ENCODE measurements around the gene UGT1A10.
A peak's percentile ranks its signal among the peaks of the same experiment; 100 is the strongest.

UGT1A10 gene

DNA sequence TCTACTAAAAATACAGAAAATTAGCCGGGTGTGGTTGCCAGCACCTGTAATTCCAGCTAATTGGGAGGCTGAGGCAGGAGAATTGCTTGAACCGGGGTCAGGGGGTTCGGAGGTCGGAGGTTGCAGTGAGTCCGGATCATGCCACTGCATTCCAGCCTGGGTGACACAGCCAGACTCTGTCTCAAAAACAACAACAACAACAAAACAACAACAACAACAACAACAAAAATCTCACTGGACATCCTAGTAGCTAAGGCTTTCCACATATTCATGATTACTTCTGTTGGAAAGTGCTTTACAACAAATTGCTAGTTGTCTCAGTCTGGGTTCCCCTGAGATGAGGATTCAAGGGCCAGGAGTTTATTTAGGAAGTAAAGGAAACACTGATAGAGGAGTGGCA lies 137.6 kb downstream of the UGT1A10 start:
- DNase-seq (ENCODE audit: low read depth): no peak

DNA sequence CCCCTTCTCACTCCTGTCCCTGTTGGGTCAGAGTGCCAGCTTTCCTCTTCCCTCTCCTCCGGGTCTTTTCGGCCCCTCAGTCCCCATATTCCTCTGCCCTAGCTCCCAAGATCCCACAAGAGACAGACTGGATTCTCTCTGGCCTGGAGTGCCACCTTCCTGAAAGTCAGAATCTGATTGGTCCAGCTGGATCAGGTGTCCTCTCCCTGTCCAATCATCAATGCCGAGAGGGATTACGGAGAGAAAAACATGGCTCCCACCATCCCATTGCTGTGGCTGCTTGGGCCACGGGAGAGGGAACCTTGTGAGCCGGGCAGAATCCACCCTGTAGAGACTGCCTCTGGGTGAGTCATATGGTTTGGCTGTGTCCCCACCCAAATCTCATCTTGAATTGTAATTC lies 139.2 kb downstream of the UGT1A10 start:
- DNase-seq (ENCODE audit: low read depth): no peak

GRCh38 chr2:233778030-233778429 lies 141.8 kb downstream of the UGT1A10 start, which contains the start of gene MROH2A:
Gene MROH2A (plus strand): TSS chr2:233778330. CDS start chr2:233779359, 1,029 bp downstream.
- DNase-seq (ENCODE audit: low read depth): no peak

DNA sequence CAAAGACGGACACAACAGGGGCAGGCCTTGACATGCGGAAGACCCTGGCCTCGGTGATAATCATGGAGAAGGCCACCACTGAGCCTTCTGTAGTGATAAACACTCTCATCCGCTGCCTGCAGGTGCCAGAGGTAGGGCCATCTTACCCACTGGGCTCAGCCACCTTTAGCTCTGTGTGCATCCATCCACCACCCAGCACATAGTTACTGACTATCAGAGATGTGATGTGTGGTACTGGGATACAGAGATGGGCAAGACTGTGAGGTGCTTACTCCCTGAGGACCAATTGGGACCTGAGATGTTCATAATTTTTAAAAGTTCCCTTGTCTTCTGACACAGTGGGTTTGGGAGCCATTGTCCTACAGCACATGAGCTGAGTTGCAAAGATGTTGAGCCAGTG lies 143.5 kb downstream of the UGT1A10 start:
- no peak for DNase-seq (ENCODE audit: low read depth)

DNA sequence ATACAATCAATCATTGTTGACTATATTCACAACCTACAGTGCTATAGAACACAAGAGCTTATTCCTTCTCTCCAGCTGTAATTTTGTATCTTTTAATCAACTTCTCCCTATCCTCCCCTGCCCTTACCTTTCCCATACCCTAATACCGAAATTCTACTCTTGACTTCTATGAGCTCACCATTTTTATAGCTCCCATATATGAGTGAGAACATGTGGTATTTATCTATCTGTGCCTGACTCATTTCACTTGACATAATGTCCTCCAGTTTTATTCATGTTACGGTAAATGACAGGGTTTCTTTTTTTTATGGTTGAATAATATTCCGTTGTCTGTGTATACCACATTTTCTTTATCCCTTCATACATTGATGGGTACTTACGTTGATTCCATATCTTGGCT lies 144.5 kb downstream of the UGT1A10 start:
- no peak for DNase-seq (ENCODE audit: low read depth)

- no peak for DNase-seq (ENCODE audit: low read depth)
These were observed 153.3 kb downstream of the UGT1A10 start for GRCh38 chr2:233789554-233789953.

DNA sequence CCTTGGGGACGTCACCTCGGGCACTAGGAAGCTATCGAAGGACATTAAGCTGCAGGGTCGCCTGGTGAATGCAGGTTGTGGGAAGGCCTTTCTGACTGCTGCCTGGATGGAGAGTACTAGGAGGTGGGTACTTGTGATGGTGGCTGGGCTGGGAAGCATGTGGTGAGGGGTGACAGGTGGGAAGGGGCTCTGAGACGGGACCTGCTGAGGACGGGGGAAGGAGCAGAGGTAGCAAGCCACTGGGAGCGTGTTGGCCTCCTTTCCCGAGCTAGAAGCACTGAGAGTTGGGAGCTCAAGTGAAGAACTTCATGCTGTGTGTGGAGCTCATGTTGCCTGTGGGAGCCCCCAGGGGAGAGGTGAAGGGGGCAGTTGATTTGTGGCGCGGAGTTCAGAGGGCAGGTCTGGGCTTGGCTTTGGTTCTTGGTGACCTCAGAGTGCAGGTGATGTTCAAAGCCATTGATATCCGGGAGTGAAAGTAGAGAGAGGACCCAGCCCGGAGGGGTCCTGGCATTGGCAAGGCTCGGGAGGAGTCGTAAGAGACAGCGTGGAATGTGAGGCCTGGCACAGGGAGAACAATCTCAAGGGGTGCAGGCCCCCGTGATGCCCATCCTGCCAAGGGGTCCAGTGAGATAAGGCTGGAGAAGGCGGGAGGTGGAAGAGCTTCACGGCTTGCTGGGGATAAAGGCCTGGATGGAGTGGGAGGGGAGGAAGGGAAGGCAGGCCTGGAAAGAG lies 155.1 kb downstream of the UGT1A10 start:
- DNase-seq (ENCODE audit: low read depth): no peak

DNA sequence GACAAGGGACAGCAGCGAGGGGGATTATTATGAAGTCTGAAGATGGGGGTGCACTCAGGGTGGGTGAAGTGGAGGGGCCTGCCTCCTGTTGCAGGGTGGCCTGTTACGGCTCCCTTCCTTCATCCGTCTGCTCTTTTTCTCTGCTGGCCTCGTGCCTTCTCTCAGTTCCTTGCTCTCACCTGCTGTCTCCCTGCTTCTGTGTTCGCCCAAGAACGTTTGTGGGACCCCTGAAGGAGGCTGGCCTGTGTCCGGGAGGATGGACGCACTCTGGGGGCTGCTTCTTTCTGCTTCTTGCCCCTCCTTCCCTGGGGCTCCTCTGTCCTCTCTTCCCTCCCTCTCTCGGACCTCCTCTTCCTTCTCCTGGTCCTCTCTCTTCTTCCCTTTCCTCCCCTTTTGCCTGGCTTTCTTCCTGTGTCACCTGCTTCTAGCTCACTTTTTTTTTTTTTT lies 155.7 kb downstream of the UGT1A10 start:
- no peak for DNase-seq (ENCODE audit: low read depth)

DNA sequence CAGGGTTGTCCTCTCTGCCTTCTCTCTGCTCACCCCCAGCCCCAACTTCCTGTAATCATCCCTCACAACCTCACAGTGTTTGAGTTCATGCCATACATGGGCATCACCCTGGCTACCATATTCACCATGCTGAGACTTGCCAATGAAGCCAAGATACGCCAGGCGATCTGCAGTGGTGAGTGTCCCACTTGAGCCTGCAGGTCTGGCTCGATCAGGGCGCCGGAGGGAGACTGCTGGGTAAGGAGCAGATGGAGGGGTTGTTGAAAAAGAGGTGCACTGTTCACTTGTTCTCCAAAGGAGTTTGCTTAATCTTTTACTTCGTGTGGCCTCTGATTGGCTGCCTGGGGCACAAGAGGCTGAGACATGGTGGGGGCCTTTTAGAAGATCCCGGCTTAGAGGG lies 156.5 kb downstream of the UGT1A10 start:
- no peak for DNase-seq (ENCODE audit: low read depth)

DNA sequence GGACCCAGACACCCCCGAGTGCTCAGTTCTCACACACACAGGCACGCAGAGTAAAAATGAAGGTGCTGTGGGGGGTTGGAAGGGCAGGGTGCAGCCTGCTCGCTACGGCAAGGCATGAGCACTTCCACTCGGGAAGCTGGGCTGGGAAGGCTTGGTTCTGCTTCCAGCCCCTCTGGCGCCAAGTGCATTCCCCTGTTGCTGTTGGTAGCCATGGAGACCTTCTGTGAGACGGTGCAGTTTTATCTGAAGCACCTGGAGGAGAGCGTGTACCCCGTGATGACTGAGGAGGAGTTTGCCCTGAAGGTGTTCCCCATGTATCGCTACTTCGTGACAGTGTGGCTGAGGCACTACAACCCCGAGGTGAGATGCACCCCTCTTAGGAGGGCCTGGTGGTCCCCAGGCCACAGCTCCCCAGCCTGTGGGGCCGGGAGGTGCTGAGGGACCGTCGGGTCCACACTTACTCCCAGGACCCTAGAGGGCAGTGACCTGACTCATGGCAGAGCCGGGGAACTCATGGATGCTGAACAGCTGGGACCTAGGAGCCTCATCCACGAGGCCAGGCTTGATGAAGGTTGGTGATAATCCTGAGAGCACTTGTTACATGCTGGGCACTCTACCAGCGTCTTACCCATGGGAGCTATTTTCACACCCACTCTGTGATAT lies 157.3 kb downstream of the UGT1A10 start:
- DNase-seq (ENCODE audit: low read depth): no peak

GRCh38 chr2:233794128-233794658 lies 157.9 kb downstream of the UGT1A10 start:
- DNase-seq (ENCODE audit: low read depth): no peak

DNA sequence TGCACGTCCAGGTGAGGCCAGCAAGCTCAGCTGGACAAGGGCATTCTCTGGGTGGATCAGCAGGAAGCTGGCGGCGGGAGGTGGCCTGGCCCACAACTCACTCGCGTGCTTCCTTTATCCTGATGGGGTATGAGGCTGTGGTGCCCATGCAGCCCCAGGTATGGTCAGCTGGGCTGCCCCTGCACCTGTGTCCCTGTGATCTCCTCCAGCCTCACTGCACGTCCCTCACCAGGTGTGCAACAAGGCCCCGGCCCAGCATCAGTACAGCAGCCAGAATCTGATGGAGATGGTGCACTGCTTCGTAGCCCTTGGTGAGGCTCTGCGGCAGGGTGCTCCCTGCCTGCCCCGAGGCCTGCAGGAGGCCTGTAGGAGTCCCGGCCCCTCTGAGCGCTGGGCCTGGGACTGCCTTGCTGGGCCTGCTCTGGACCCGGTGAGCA lies 159.5 kb downstream of the UGT1A10 start:
- DNase-seq (ENCODE audit: low read depth): no peak

DNA sequence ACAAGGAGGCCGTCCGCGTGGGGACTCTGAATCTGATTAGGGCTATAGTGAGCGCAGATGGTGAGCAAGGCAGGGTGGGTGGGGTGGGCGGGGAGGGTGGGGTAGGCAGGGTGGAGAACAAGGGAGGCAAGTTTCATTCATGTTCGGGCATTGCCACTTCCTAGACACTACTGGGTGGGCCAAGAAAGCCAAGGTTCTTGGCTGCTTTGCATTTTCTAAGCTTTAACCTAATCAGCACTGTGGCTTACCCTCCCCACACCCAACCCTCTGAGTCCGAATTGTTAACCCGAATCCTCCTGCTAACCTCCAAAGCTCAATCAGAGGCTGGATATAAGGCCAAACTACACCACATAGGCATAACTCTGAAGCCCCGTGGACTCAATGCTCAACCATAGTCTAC lies 160.0 kb downstream of the UGT1A10 start:
- no peak for DNase-seq (ENCODE audit: low read depth)

GRCh38 chr2:233798335-233799086 lies 162.3 kb downstream of the UGT1A10 start:
- no peak for DNase-seq (ENCODE audit: low read depth)

- DNase-seq (ENCODE audit: low read depth): no peak
These were observed 162.9 kb downstream of the UGT1A10 start for GRCh38 chr2:233799087-233799665.

DNA sequence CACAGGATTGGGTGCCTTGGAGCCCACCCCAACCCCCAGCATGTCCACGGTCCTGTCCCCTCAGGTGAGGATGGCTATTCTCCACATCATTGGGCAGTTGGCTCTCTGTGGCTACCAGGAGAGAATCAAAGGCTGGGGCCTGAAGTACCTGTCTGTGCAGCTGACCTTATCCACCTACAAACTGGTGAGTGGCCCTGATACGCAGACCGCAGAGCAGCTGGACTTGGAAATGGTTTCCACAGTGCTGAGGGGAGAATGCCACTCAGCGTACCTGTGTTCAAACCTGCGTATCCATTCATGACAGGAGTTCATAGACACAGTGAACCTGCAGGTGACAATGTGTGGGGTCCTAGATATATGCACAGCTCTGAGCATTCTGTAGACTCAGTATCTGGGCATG lies 163.5 kb downstream of the UGT1A10 start:
- DNase-seq (ENCODE audit: low read depth): no peak

GRCh38 chr2:233800208-233800607 lies 164.0 kb downstream of the UGT1A10 start:
- DNase-seq (ENCODE audit: low read depth): no peak

- DNase-seq (ENCODE audit: low read depth): peak; percentile 22
These were observed 165.3 kb downstream of the UGT1A10 start for GRCh38 chr2:233801357-233802131.

DNA sequence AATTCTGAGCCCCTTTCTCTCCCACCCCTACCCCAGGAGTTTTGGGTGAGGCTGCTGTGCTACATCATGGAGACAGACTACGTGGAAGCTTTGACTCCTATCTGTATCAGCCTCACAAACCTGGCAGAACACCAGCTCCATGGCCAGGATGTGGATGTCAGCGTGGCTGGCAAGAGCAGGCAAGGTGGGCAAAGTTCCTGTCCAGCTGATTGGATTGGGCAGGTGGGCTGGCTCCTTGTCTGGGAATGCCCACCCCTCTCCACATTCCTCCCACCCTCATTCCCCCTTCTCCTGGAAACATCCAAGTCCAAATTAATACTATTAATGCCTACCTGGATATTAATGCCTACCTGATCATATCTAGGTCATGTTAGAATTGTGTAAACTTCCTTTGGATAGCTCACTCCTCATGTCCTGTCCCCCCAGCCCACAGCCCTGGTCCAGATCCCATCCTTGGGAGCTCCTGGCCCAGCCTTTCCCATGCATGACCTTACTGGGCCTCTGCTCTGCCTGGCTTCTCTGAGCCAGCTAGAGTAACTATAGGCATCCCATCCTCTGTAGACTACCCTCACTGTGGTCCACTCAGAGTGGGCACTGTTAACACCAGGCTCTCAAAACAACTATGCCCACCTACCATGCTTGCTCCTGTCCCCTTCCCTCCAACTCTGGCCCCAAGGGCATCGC lies 166.0 kb downstream of the UGT1A10 start:
- no peak for DNase-seq (ENCODE audit: low read depth)

DNA sequence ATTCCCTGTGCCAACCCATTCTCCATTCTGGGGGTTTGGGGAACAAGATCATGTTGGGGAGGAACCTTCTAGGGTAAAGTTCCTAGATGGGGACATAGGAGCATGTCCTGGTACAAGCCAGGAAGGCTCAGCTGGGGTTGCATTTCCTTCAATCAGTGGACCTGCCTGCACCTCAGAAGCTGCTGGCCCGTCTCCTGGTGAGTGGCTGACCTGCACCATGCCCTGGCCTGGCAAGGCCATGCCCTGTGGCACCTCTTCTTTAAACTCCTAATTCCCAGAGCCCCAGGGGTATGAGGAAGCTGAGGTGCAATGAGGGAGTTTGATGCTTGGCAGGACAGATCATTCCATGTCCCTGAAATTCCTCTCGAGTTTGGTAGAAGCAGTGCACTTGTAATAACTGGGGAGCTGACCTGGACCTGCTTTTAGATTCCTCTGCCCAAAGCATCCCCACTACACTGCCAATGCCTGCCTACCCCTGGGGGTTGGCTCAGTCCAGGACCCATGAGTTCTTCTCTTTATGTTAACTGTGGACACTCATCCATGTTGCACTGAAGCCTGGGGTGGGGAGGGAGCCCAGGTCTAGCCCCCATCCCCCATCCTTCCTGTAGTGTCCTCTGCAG lies 167.2 kb downstream of the UGT1A10 start:
- DNase-seq (ENCODE audit: low read depth): no peak
